ENCODE measurements around the gene LMTK2.

Gene LMTK2

GRCh38 chr7:98138672-98139071, 32.0 kb downstream of the LMTK2 start:
- DNase-seq, result no peak

- no peak for DNase-seq
These were observed 36.0 kb downstream of the LMTK2 start for GRCh38 chr7:98142658-98143057.

GRCh38 chr7:98148607-98149006, 41.9 kb downstream of the LMTK2 start:
- no peak for DNase-seq

- DNase-seq, result no peak
These were observed 42.5 kb downstream of the LMTK2 start for GRCh38 chr7:98149116-98149692.

GRCh38 chr7:98151884-98152283, 45.2 kb downstream of the LMTK2 start:
- DNase-seq, result no peak

- no peak for DNase-seq
These were observed 50.0 kb downstream of the LMTK2 start for GRCh38 chr7:98156700-98157099.

- no peak for DNase-seq
These were observed 51.1 kb downstream of the LMTK2 start for GRCh38 chr7:98157761-98158160.

GRCh38 chr7:98162758-98163157, 56.1 kb downstream of the LMTK2 start:
- no peak for DNase-seq

GRCh38 chr7:98163269-98163668, 56.6 kb downstream of the LMTK2 start:
- no peak for DNase-seq

- no peak for DNase-seq
These were observed 57.2 kb downstream of the LMTK2 start for GRCh38 chr7:98163704-98164494.

GRCh38 chr7:98165827-98166667, 59.4 kb downstream of the LMTK2 start:
- DNase-seq, result peak; percentile 51

- DNase-seq, result no peak
These were observed 60.0 kb downstream of the LMTK2 start for GRCh38 chr7:98166668-98166970.

- DNase-seq, result no peak
These were observed 61.0 kb downstream of the LMTK2 start for GRCh38 chr7:98167653-98168052.

- DNase-seq, result peak; percentile 77
These were observed 61.7 kb downstream of the LMTK2 start for GRCh38 chr7:98168181-98168903.

GRCh38 chr7:98168904-98169621, 62.4 kb downstream of the LMTK2 start:
- DNase-seq, result no peak

- no peak for DNase-seq
These were observed 64.3 kb downstream of the LMTK2 start for GRCh38 chr7:98170966-98171365.

- DNase-seq, result no peak
These were observed 64.8 kb downstream of the LMTK2 start for GRCh38 chr7:98171449-98171848.

- DNase-seq, result no peak
These were observed 67.9 kb downstream of the LMTK2 start for GRCh38 chr7:98174334-98175259.

- no peak for DNase-seq
These were observed 68.7 kb downstream of the LMTK2 start for GRCh38 chr7:98175260-98175940.

GRCh38 chr7:98177553-98177952, 70.9 kb downstream of the LMTK2 start:
- no peak for DNase-seq

GRCh38 chr7:98178321-98178720, 71.7 kb downstream of the LMTK2 start:
- no peak for DNase-seq

All from CD4-positive, alpha-beta T cell treated with Interleukin-21 for 1 hour (primary cell).